Ovary (tissue), 9 donors: Measurements from ENCODE around the gene PGGHG. TPM values are rescaled to one million over a fixed set of nuclear protein-coding genes. Genes with fewer than 3 reads are reported as not detected.
"Not testable (repeated sequence)": the region's sequence is repeated elsewhere in the genome, so short reads cannot be mapped to it uniquely, and the experiment has no call there.

Experiments used
- DNase-seq, 5 donors: peaks; one replicate each; pipeline ENCODE4 v3.0.0-alpha.2; 2019 to 2020
- H3K27ac ChIP-seq, 2 donors: fragments of 200-600 bp; one replicate each; pipeline versions ENCODE4 v1.5.1 to v1.8.0; 2019 to 2022
- H3K27me3 ChIP-seq: fragments of 200-600 bp; one replicate; pipeline ENCODE4 v1.8.0; 2022
- H3K36me3 ChIP-seq: fragments of 200-600 bp; sonication (generic); one replicate; pipeline ENCODE4 v1.5.1; 2019
- H3K4me1 ChIP-seq: one replicate; pipeline ENCODE4 v1.8.1; 2013; ENCODE audit warnings: mild to moderate bottlenecking, moderate library complexity; ENCODE audit not compliant: insufficient read depth
- H3K4me3 ChIP-seq: fragments of 200-600 bp; sonication (generic); one replicate; pipeline ENCODE4 v1.5.1; 2017
- H3K9me3 ChIP-seq, 2 donors: fragments of 200-600 bp in 1 of 2; sonication (generic) in 1 of 2; one replicate each; pipeline versions ENCODE4 v1.5.1 to v1.8.1; 2013 to 2019; ENCODE audit warnings: mild to moderate bottlenecking in 1 of 2, moderate library complexity in 1 of 2
- CTCF ChIP-seq, 3 donors: fragments of 450-650 bp in 2 of 3; fragments of 200-600 bp in 1 of 3; IDR thresholded peaks; one replicate each; pipeline versions ENCODE4 v1.5.1 to v1.8.0; 2016 to 2022; ENCODE audit warnings: antibody characterized with exemption in 3 of 3, mild to moderate bottlenecking in 1 of 3
- EP300 ChIP-seq: sonication (generic); formaldehyde crosslinking; IDR thresholded peaks from one replicate; pipeline ENCODE4 v1.6.1; 2017; ENCODE audit warnings: antibody characterized with exemption
- POLR2A ChIP-seq: fragments of 450-650 bp; IDR thresholded peaks from one replicate; pipeline ENCODE4 v1.6.1; 2017; ENCODE audit warnings: antibody characterized with exemption, mild to moderate bottlenecking, moderate library complexity
- WGBS, 3 donors: extraction: QIAGEN DNeasy Blood & Tissue Kit in 1 of 3; methylation state at CpG; one replicate each; pipeline versions ENCODE4 v1.1.5 to v1.1.7; 2013 to 2017; 5-methylcytosine and 5-hydroxymethylcytosine counted together
- intact Hi-C, 4 donors: fragments of 100-400 bp; cut with DNase I; formaldehyde crosslinking; loops; one replicate each; pipeline versions ENCODE4 v1.11.0 to v1.15.1; 2022 to 2023
- polyA plus RNA-seq, 2 donors: library from polyadenylated mRNA; stranded (reverse); fragments of 200-250 nt in 1 of 2; fragments of 350-450 nt in 1 of 2; fragmentation: Illumina TruSeq in 1 of 2; extraction: RNeasy Lipid Tissue Mini Kit (QIAGEN cat#74804) in 1 of 2; gene quantifications; one replicate each; pipeline ENCODE4 v1.2.3, GENCODE V29; 2013 to 2014
- total RNA-seq, 7 donors: library from RNA; depleted of rRNA in 2 of 7; stranded (reverse); fragments of >200 nt in 2 of 7; fragmentation: NEBNext Ultra II Directional in 3 of 7; extraction: Animal tissue kit (Norgen Biotek cat#: 25700) in 3 of 7; gene quantifications; one replicate each; pipeline versions ENCODE4 v1.1.0 to v1.2.4, GENCODE V29; 2016 to 2023
- donor health status: DM: no; HTN: no; CAD: no; lungs with moderate emphysema.
- donor health status: DM: no; HTN: no; CAD: no.
- donor health status: Bipolar disorder and iron deficiency.
- donor health status: DM: yes; HTN: yes; CAD: no.
- donor health status: DM: no; HTN: no; CAD: no.
- donor health status: DM: yes; HTN: yes; CAD: no.

The PGGHG gene
- total and polyA plus RNA-seq, 9 donors = 0.25 to 21.3 (median 9.3) TPM

- H3K27ac ChIP-seq = no peak overlapping the region
- intact Hi-C loops = loop anchor here in 1 of 4 donors (5.0 kb wide), 1 partner anchor 36 kb away; no protein-coding TSS in a partner anchor
- no peak for DNase-seq
- TF ChIP-seq EP300 = no peak
- TF ChIP-seq POLR2A = no peak
- TF ChIP-seq CTCF (IDR thresholded peaks at IDR 0.05) = no peak
- no peak overlapping the region for H3K4me3 ChIP-seq
- peaks cover 3% of the 10 kb centered on the region for H3K4me1 ChIP-seq
- no peaks in the 10 kb centered on the region for H3K9me3 ChIP-seq
- 81 to 84% (median 84%) methylated on average over 23 of the region's 23 CpGs for WGBS, 3 donors
- peaks cover 5% of the 10 kb centered on the region for H3K27me3 ChIP-seq
- no peaks in the 10 kb centered on the region for H3K36me3 ChIP-seq
These were observed 5.4 kb upstream of the PGGHG start for GRCh38 chr11:283405-284104.

GRCh38 chr11:284105-285020 is 4.6 kb upstream of the PGGHG start:
- 59 to 73% (median 72%) methylated on average over 19 to 24 of the region's 24 CpGs for WGBS, 3 donors
- H3K4me3 ChIP-seq = no peak overlapping the region
- H3K9me3 ChIP-seq = no peaks in the 10 kb centered on the region
- no peaks in the 10 kb centered on the region for H3K36me3 ChIP-seq
- peaks cover 5% of the 10 kb centered on the region for H3K27me3 ChIP-seq
- TF ChIP-seq EP300 (no peak), POLR2A (no peak), CTCF (IDR thresholded peaks at IDR 0.05) (no peak)
- H3K27ac ChIP-seq = no peak overlapping the region
- peaks cover 3% of the 10 kb centered on the region for H3K4me1 ChIP-seq
- intact Hi-C loops = loop anchor here in 1 of 4 donors (5.0 kb wide), 1 partner anchor 37 kb away; no protein-coding TSS in a partner anchor
- peak in 2 of 5 donors; percentile 18 to 34 for DNase-seq

- Histone ChIP-seq H3K27me3 (peaks cover 5% of the 10 kb centered on the region), H3K27ac (no peak overlapping the region), H3K36me3 (no peaks in the 10 kb centered on the region), H3K4me1 (peaks cover under 1% of the 10 kb centered on the region), H3K4me3 (no peak overlapping the region), H3K9me3 (no peaks in the 10 kb centered on the region)
- no peak for TF ChIP-seq POLR2A
- TF ChIP-seq CTCF (IDR thresholded peaks at IDR 0.05) = no peak
- TF ChIP-seq EP300 = no peak
- peak in 1 of 5 donors; percentile 30 for DNase-seq
- WGBS, 3 donors = 80 to 85% (median 80%) methylated on average over 29 of the region's 29 CpGs
- intact Hi-C loops = no loop called here
These were observed 3.7 kb upstream of the PGGHG start for GRCh38 chr11:285021-285893.

- TF ChIP-seq POLR2A = no peak
- no peak for TF ChIP-seq EP300
- TF ChIP-seq CTCF (IDR thresholded peaks at IDR 0.05) = no peak
- no peaks in the 10 kb centered on the region for H3K4me1 ChIP-seq
- no peak overlapping the region for H3K4me3 ChIP-seq
- H3K36me3 ChIP-seq = no peaks in the 10 kb centered on the region
- WGBS, 3 donors = 83 to 96% (median 92%) methylated on average over 8 of the region's 8 CpGs
- H3K27ac ChIP-seq = no peak overlapping the region
- no peaks in the 10 kb centered on the region for H3K9me3 ChIP-seq
- intact Hi-C loops = no loop called here
- peak in 1 of 5 donors; percentile 27 for DNase-seq
- H3K27me3 ChIP-seq = no peaks in the 10 kb centered on the region
These were observed 3.1 kb upstream of the PGGHG start for GRCh38 chr11:285894-286220.

GRCh38 chr11:286977-287820 is 1.7 kb upstream of the PGGHG start:
- peak in 4 of 5 donors; percentile 14 to 28 (median 18) for DNase-seq
- H3K4me3 ChIP-seq, H3K36me3 ChIP-seq, intact Hi-C loops, H3K4me1 ChIP-seq, H3K9me3 ChIP-seq, H3K27me3 ChIP-seq, H3K27ac ChIP-seq: not testable (repeated sequence)
- whole genome bisulfite sequencing, 3 donors = 84 to 90% (median 88%) methylated on average over 27 of the region's 27 CpGs
